GM21825 (cell line): Measurements from ENCODE around the gene PLAC8.
"Not testable (repeated sequence)": the region's sequence is repeated elsewhere in the genome, so short reads cannot be mapped to it uniquely, and the experiment has no call there.

Experiments used
- ATAC-seq: cut with Tn5 transposase; IDR thresholded peaks from one replicate; pipeline ENCODE4 v1.9.1; 2021; ENCODE audit warnings: mild to moderate bottlenecking, moderate library complexity; ENCODE audit not compliant: unreplicated experiment

The PLAC8 gene

DNA sequence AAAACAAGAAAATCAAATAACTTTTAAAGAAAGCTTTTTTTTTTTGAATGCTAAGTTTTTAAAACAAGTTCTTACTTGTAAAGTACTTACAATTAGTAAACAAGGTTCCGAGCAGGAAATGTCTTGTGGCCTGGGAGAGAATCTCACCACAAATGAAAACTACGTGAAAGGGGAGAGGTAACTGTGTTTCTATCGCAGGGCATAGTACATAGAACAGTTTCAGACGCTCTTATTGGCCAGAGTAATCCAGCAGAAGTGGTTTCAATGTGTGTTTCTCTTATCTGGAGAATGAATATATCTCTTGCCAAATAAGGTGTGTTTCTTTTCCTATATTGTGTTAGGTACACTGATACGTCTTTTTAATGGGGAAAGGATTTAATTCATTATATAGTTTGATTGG lies at the start of gene PLAC8:
TSS of gene PLAC8 (minus strand) at position 154 of the 400 bp plus-strand sequence. CDS start 6,808 bp downstream, outside the sequence.
- peak; percentile 36 for ATAC-seq

GRCh38 chr4:83153417-83153816 lies 38.9 kb upstream of the PLAC8 start:
- no peak for ATAC-seq

DNA sequence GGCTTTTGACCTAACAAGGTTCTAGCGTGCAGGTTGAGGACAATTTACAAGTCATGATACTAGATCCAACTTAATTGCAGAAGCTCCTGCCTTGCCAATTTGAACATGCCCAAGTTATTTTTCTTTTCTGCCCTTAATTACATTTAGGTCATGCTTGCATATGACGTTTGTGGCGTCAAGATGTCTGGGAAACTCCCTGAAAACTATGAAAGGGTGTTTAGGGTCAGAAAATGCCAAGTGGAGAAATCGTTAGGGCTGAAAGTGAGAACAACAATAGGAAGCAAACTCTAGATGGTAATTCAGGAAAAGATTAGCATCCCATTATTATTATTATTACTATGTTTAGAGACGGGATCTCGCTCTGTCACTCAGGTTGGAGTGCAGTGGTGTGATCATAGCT lies 38.2 kb upstream of the PLAC8 start:
- ATAC-seq, result no peak

- no peak for ATAC-seq
Observed at GRCh38 chr4:83151651-83152050, 37.1 kb upstream of the PLAC8 start.

- no peak for ATAC-seq
Observed at GRCh38 chr4:83150653-83151330, 36.3 kb upstream of the PLAC8 start.

DNA sequence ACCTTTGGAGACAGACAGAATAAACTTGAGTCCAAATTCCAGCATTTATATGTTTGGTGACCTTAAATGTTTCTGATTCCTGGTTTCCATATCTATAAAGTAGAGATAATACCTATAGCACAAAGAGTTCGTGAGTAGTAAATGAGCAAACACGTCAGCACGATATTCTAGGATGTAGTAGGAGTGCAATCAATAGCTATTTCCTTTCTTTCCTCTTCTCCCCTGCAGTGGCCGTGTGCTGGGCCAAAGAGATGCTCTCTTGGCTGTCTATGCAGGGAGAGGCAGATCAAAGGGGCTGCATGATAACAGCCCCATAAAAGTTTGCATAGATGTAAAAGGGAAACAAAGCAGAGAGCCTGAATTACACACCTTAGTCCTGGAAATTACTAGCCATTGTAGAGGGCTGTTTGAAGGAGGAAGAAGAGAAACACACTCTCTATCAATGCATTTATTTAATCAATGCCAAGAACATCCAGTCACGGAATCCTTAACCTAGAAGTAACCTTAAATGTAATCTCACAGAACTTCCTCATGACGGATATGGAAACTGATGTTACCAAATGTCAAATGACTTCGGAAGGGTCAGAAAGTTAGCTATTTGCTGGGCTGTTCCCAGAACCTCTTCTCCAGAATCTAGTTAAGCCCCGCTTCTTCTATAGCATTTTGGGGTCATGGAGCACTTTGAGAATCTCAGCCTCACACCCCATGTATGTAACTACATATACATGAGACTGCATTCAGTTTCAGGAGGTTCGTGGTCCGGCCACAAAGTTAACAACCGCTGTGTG lies 35.5 kb upstream of the PLAC8 start:
- ATAC-seq, result no peak

DNA sequence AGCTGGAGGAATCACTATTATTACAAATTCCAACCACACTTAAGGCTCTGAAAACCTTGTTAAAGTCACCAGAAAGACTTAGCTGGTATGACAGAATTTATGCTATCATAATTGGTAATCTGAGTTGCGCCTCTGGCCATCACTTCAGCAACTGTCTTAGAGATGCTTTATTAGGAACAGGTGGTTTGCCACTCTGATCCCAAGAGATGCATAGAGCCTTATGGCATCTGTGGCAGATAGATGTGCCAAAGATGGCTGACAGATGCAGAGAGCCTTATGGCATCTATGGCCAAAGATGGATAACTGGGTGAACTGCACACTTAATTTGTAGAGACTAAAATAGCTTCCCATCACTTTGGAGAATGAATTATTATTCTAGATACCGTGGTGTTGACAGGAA lies 32.3 kb upstream of the PLAC8 start:
- ATAC-seq, result no peak

DNA sequence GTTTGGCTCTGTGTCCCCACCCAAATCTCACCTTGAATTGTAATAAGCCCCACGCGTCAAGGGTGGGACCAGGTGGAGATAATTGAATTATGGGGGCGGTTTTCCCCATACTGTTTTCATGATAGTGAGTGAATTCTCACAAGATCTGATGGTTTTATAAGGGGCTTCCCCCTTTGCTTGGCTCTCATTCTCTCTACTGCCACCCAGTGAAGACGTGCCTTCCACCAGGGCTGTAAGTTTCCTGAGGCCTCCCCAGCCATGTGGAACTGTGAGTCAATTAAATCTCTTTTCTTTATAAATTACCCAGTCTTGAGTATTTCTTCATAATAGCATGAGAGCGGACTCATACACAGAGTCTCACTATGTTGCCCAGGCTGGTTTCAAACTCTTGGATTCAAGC lies 31.2 kb upstream of the PLAC8 start:
- not testable (repeated sequence) for ATAC-seq

GRCh38 chr4:83139514-83140156 lies 25.1 kb upstream of the PLAC8 start:
- ATAC-seq, result no peak

GRCh38 chr4:83138946-83139345 lies 24.4 kb upstream of the PLAC8 start:
- ATAC-seq, result no peak

DNA sequence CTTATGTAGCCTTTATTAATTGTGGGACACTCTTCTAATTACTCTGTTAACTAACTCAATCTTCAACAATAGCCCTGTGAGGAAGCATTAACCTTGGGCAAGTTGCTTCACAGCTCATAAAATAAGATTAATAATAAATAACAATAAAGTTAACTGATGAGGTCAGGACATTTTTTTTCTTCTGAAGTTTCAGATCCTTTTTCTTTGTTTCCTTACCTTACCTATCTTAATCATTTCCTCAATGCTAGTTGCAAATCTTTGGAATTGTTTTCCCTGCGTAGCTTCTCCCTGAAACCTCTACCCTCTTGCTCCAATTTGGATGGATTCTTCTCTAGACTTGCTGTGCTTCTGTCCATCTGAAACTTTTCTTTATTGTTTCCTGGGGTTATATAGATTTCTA lies 17.5 kb upstream of the PLAC8 start:
- no peak for ATAC-seq

DNA sequence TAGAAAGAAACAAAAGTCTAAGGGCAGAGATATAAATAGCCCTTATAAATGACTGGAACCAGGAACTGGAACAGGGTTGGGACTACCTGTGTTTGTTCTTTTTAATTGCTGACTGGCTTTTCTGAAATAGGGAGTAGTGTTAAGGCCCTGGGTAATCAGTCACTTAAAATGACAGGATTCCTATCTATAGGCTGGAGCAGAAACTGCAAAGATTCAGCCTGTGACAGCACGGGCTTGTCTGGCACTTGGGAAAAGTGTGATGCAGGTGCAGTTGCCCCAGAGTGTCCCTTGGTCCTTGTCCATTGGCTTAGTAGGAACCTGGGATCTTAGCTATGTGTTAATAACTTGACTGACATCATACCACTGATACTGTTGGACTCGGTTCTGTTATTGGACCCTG lies 14.7 kb upstream of the PLAC8 start:
- no peak for ATAC-seq

GRCh38 chr4:83128240-83128929 lies 13.9 kb upstream of the PLAC8 start:
- ATAC-seq, result no peak

- ATAC-seq, result no peak
Observed at GRCh38 chr4:83125738-83126141, 11.2 kb upstream of the PLAC8 start.

DNA sequence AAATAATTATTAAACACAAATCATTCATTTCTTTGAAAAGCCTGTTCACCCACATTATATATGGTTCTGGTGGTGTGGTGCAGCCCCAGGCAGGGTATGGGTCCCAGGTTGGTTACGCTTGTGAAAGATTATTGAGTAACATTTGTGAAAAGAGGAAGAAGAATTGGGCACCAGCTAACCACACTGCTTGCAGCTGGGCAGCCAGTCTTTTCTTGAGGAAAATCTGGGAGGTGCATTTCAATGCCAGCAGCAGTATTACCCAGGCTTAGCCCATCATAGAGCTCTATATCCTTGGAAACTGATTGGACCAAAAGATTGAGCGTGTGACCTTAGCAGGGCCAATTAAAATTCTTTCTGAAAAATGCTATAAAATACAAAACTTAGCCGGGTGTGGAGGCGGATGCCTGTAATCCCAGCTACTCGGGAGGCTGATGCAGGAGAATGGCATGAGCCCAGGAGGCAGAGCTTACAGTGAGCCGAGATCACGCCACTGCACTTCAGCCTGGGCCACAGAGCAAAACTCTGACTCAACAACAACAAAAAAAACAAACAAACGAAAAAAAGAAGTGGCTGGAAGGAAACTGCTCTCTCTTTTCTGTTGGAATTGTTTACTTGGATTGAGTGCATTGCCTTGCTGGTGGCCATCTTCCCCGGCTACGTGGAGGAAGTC lies 9.7 kb upstream of the PLAC8 start:
- ATAC-seq, result no peak

DNA sequence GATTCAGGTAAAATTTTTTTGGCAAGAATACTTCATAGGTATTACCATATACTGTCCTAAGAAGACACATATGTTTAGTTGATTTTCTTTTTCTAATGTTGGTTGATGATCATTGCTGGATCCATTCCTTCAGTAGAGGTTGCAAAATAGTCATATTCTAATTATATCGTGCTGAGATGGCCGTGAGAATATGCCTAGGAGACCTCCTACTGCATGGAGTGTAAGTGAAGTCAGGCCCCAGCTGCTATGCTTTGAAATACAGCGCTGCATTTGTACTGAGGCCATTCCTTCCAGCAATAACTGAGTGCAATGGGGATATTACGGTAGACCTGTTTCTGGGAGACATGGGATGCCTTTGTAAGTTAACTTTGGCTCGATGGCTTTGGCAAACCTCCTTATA lies 6.7 kb upstream of the PLAC8 start:
- no peak for ATAC-seq

GRCh38 chr4:83118869-83119268 lies 4.3 kb upstream of the PLAC8 start:
- no peak for ATAC-seq

DNA sequence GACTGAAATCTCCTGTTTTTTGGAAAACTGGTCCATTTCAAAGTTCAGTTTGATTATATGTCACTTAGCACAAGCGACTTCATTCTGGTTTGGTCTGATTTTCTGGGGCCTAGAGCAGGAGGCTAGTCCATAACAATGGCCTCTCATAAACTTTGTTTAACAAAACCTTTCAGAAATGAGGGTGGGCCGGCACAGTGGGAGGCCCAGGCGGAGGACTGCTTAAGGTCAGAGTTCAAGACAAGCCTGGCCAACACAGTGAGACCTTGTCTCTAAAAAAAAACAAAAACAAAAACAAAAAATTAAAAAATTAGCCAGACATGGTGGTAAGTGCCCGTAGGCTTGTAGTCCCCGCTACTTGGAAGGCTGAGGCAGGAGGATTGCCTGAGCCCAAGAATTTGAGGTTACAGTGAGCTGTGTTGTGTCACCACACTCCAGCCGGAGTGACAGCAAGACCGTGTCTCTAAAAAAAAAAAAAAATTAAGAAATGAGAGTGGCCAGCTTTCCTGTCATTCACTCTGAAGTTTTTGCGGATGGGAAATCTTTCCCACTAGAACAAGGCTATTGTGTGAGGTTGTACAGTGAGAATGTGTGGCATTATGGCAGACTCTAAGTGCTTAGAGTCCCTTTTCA lies 1.2 kb upstream of the PLAC8 start:
- no peak for ATAC-seq

GRCh38 chr4:83115000-83115399 lies 471 bp upstream of the PLAC8 start:
- no peak for ATAC-seq

GRCh38 chr4:83113429-83113786 lies 1.1 kb downstream of the PLAC8 start:
- ATAC-seq, result no peak
